HCT116 (cell line): ENCODE data around the gene IRF2BP2. TPM values are rescaled to one million over a fixed set of nuclear protein-coding genes. Genes with fewer than 3 reads are reported as not detected.

Experiments
- ATAC-seq: fragments of 200-7000 bp; cut with Tn5 transposase; 2 replicates; pipeline ENCODE4 v1.9.1; 2020; ENCODE audit warnings: mild to moderate bottlenecking, moderate library complexity
- BruUV-seq: library from RNA; stranded (reverse); fragments of 400-500 nt; replicated peaks from 2 replicates; lab custom pipeline; 2021; lab: Mats Ljungman, UMichigan
- CTCF ChIA-PET: fragments of 300-600 bp; sonication (Branson Sonifier 250); formaldehyde crosslinking; loops from one replicate; lab custom pipeline; 2021; ENCODE audit warnings: antibody characterized with exemption; lab: Charles Lee
- POLR2A ChIA-PET: fragments of 300-600, 350-600 bp; sonication (Branson Sonifier 250); formaldehyde crosslinking; loops from one replicate; lab custom pipeline; 2021; ENCODE audit warnings: antibody characterized with exemption; lab: Charles Lee
- RAD21 ChIA-PET, 2 experiments: fragments of 300-600 bp; sonication (Branson Sonifier 250); formaldehyde crosslinking; loops; one replicate each; lab custom pipeline; 2023; ENCODE audit warnings: low total read pairs in 2 of 2; ENCODE audit not compliant: uncharacterized antibody in 2 of 2, unreplicated experiment in 2 of 2, low non-redundant PET in 1 of 2; lab: Charles Lee
- DNase-seq: peaks from one replicate; pipeline ENCODE4 v3.0.0-alpha.2; 2010; ENCODE audit warnings: low read depth, low spot score
- H2AFZ ChIP-seq: fragments of 200-600 bp; shearing (Covaris generic), sonication (generic); 2 replicates; pipeline ENCODE4 v1.6.1; 2017; ENCODE audit warnings: low read depth, mixed run types, mixed read lengths, antibody characterized with exemption, low read length; ENCODE audit not compliant: poor library complexity, severe bottlenecking
- H3K27ac ChIP-seq: 2 replicates; pipeline ENCODE4 v1.5.1; 2012; ENCODE audit warnings: low read depth, low read length
- H3K27me3 ChIP-seq: fragments of 200-600 bp; sonication (generic); 2 replicates; pipeline ENCODE4 v1.6.1; 2016; ENCODE audit warnings: mixed run types, low read length, mixed read lengths; ENCODE audit not compliant: insufficient read depth
- H3K36me3 ChIP-seq, 2 experiments: fragments of 200-500 bp in 1 of 2; fragments of 200-600 bp in 1 of 2; sonication (Bioruptor generic) in 1 of 2; sonication (generic) in 1 of 2; 2 replicates each; pipeline versions ENCODE4 v1.5.1 to v1.6.1; 2014 to 2016; ENCODE audit warnings: low read length in 2 of 2, inconsistent platforms in 1 of 2, mixed read lengths in 1 of 2, mixed run types in 1 of 2; ENCODE audit not compliant: insufficient read depth in 2 of 2, control insufficient read depth in 1 of 2
- H3K4me1 ChIP-seq, 2 experiments: fragments of 200-600 bp in 1 of 2; sonication (generic) in 1 of 2; 2 replicates each; pipeline versions ENCODE4 v1.5.1 to v1.6.1; 2012 to 2017; ENCODE audit warnings: low read length in 2 of 2, inconsistent platforms in 1 of 2, mild to moderate bottlenecking in 1 of 2, mixed read lengths in 1 of 2, mixed run types in 1 of 2, moderate library complexity in 1 of 2; ENCODE audit not compliant: insufficient read depth in 2 of 2, control insufficient read depth in 1 of 2
- H3K4me2 ChIP-seq: fragments of 200-600 bp; sonication (generic); 2 replicates; pipeline ENCODE4 v1.6.1; 2017; ENCODE audit warnings: mixed run types, low read length, mixed read lengths
- H3K4me3 ChIP-seq, 2 experiments: fragments of 200-600 bp in 1 of 2; sonication (generic) in 1 of 2; replicated peaks in 1 of 2; 2 replicates each; pipeline ENCODE4 v1.5.1; 2011 to 2016; ENCODE audit warnings: low read length in 2 of 2, control low read depth in 1 of 2, low read depth in 1 of 2, mild to moderate bottlenecking in 1 of 2, mixed read lengths in 1 of 2, mixed run types in 1 of 2
- H3K79me2 ChIP-seq: fragments of 200-600 bp; sonication (generic); 2 replicates; pipeline ENCODE4 v1.6.1; 2017; ENCODE audit warnings: mild to moderate bottlenecking, mixed run types, low read length, moderate library complexity, mixed read lengths; ENCODE audit not compliant: insufficient read depth
- H3K9ac ChIP-seq: fragments of 200-600 bp; sonication (generic); 2 replicates; pipeline ENCODE4 v1.6.1; 2016; ENCODE audit warnings: low read length, mixed read lengths
- H3K9me2 ChIP-seq: fragments of 200-600 bp; sonication (generic), shearing (Covaris generic); 2 replicates; pipeline ENCODE4 v1.6.1; 2017; ENCODE audit warnings: mixed run types, mild to moderate bottlenecking, moderate library complexity; ENCODE audit not compliant: insufficient read depth
- H3K9me3 ChIP-seq, 2 experiments: fragments of 200-500 bp in 1 of 2; fragments of 200-600 bp in 1 of 2; sonication (Bioruptor generic) in 1 of 2; sonication (generic) in 1 of 2; 2 replicates each; pipeline ENCODE4 v1.6.1; 2014 to 2017; ENCODE audit warnings: low read length in 2 of 2, mixed read lengths in 2 of 2, inconsistent platforms in 1 of 2, low read depth in 1 of 2, mild to moderate bottlenecking in 1 of 2, mixed run types in 1 of 2, moderate library complexity in 1 of 2; ENCODE audit not compliant: control insufficient read depth in 1 of 2, insufficient read depth in 1 of 2
- H4K20me1 ChIP-seq: fragments of 200-600 bp; sonication (generic), shearing (Covaris generic); 2 replicates; pipeline ENCODE4 v1.6.1; 2017; ENCODE audit warnings: mixed run types, mild to moderate bottlenecking, moderate library complexity; ENCODE audit not compliant: insufficient read depth
- ATF3 ChIP-seq: IDR thresholded peaks from 2 replicates; pipeline ENCODE4 v1.6.1; 2012
- CBX3 ChIP-seq: IDR thresholded peaks from 2 replicates; pipeline ENCODE4 v1.6.1; 2012; ENCODE audit warnings: low read depth
- CEBPB ChIP-seq: IDR thresholded peaks from 2 replicates; pipeline ENCODE4 v1.6.1; 2012; ENCODE audit warnings: low read depth
- CTCF ChIP-seq, 3 experiments: fragments of 200-600 bp in 1 of 3; sonication (generic) in 1 of 3; IDR thresholded peaks in 2 of 3; conservative IDR thresholded peaks in 1 of 3; 2 replicates each; pipeline ENCODE4 v1.5.1; 2012 to 2017; ENCODE audit warnings: low read depth in 2 of 3, low read length in 2 of 3, antibody characterized with exemption in 1 of 3, borderline replicate concordance in 1 of 3, control low read depth in 1 of 3, mild to moderate bottlenecking in 1 of 3, mixed read lengths in 1 of 3, mixed run types in 1 of 3, moderate library complexity in 1 of 3; ENCODE audit not compliant: insufficient read depth in 1 of 3
- EGR1 ChIP-seq: IDR thresholded peaks from 2 replicates; pipeline ENCODE4 v1.6.1; 2012; ENCODE audit warnings: low read depth
- EZH2 ChIP-seq: fragments of 200-600 bp; sonication (generic); IDR thresholded peaks from 2 replicates; pipeline ENCODE4 v1.6.1; 2017; ENCODE audit warnings: antibody characterized with exemption, mixed run types
- EZH2phosphoT487 ChIP-seq: fragments of 200-600 bp; IDR thresholded peaks from 2 replicates; pipeline ENCODE4 v1.6.1; 2018; ENCODE audit warnings: antibody characterized with exemption, borderline replicate concordance
- MAX ChIP-seq: IDR thresholded peaks from 2 replicates; pipeline ENCODE4 v1.6.1; 2012
- POLR2A ChIP-seq: IDR thresholded peaks from 2 replicates; pipeline ENCODE4 v1.7.0; 2011; ENCODE audit warnings: borderline replicate concordance; ENCODE audit not compliant: insufficient read depth, insufficient read length; ENCODE audit errors: extremely low read depth
- POLR2AphosphoS5 ChIP-seq: IDR thresholded peaks from 2 replicates; pipeline ENCODE4 v1.6.1; 2011; ENCODE audit warnings: mild to moderate bottlenecking, low read depth, low read length, moderate library complexity
- RAD21 ChIP-seq: IDR thresholded peaks from 2 replicates; pipeline ENCODE4 v1.6.1; 2012; ENCODE audit warnings: low read depth, mild to moderate bottlenecking
- REST ChIP-seq: IDR thresholded peaks from 2 replicates; pipeline ENCODE4 v1.6.1; 2012; ENCODE audit warnings: low read depth
- SIN3A ChIP-seq: IDR thresholded peaks from 2 replicates; pipeline ENCODE4 v1.6.1; 2012; ENCODE audit warnings: low read depth
- SP1 ChIP-seq: IDR thresholded peaks from 2 replicates; pipeline ENCODE4 v1.6.1; 2012; ENCODE audit warnings: low read depth
- SRF ChIP-seq: IDR thresholded peaks from 2 replicates; pipeline ENCODE4 v1.6.1; 2012; ENCODE audit warnings: low read depth
- TCF7L2 ChIP-seq: IDR thresholded peaks from 2 replicates; pipeline ENCODE4 v1.7.0; 2011; ENCODE audit warnings: borderline replicate concordance, inconsistent platforms; ENCODE audit not compliant: insufficient read depth, insufficient read length; ENCODE audit errors: extremely low read depth
- ZBTB33 ChIP-seq: IDR thresholded peaks from 2 replicates; pipeline ENCODE4 v1.6.1; 2011; ENCODE audit warnings: mild to moderate bottlenecking, low read length, moderate library complexity; ENCODE audit not compliant: insufficient replicate concordance; ENCODE audit errors: extremely low read depth
- intact Hi-C: fragments of 100-400 bp; cut with micrococcal nuclease; formaldehyde crosslinking; loops from 2 replicates; pipeline ENCODE4 v1.10.0; 2022
- total RNA-seq: library from RNA; stranded (reverse); gene quantifications from one replicate; pipeline ENCODE4 v1.2.1, GENCODE V29; 2021; ENCODE audit not compliant: unreplicated experiment

Gene IRF2BP2
- total RNA-seq, 1 experiment from 2014 or later = 61.3 TPM

GRCh38 chr1:234586892-234587485 lies 23.0 kb downstream of the IRF2BP2 start:
- Histone ChIP-seq H3K9me3 (no peaks in the 10 kb centered on the region), H3K4me2 (no peak overlapping the region), H3K79me2 (no peaks in the 10 kb centered on the region), H3K9me2 (no peaks in the 10 kb centered on the region), H3K27ac (no peak overlapping the region), H3K27me3 (no peaks in the 10 kb centered on the region), H3K4me1 (no peaks in the 10 kb centered on the region), H2AFZ (no peak overlapping the region), H3K36me3 (no peaks in the 10 kb centered on the region), H3K9ac (no peak overlapping the region), H4K20me1 (0 out of 2 replicates have a peak, but pooled peaks cover 3% of the 10 kb centered on the region), H3K4me3 (no peak overlapping the region)
- no TSS peak for BruUV-seq
- no peak for DNase-seq
- intact Hi-C loops = no loop called here
- ChIA-PET CTCF (no interaction called here), POLR2A (no interaction called here), RAD21 (no interaction called here)
- ATAC-seq = no peak
- no peak for TF ChIP-seq SRF
- TF ChIP-seq CBX3 = no peak
- TF ChIP-seq TCF7L2 = no peak
- no peak for TF ChIP-seq EZH2
- TF ChIP-seq POLR2A = no peak
- TF ChIP-seq CEBPB = no peak
- TF ChIP-seq CTCF (IDR thresholded peaks at IDR 0.05 in 2 of 3, conservative IDR thresholded peaks at IDR 0.05 in 1 of 3; ENCODE audit: borderline replicate concordance in 1 of 3, insufficient read depth in 1 of 3, low read depth in 2 of 3, low read length in 2 of 3) = no peak
- TF ChIP-seq RAD21 = no peak
- TF ChIP-seq REST = no peak
- no peak for TF ChIP-seq SIN3A
- no peak for TF ChIP-seq SP1
- no peak for TF ChIP-seq ZBTB33
- no peak for TF ChIP-seq EZH2phosphoT487
- no peak for TF ChIP-seq MAX
- no peak for TF ChIP-seq ATF3
- TF ChIP-seq EGR1 = no peak
- no peak for TF ChIP-seq POLR2AphosphoS5
